Activated CD4-positive, alpha-beta T cell treated with anti-CD3 and anti-CD28 coated beads, Interleukin-10, Interleukin-2, amounts not matched to agents 100 ng/mL and 50 ng/mL, durations not matched to agents 16 hours and 8 hours (primary cell): ENCODE measurements around the gene MROH2A.
"Not testable (repeated sequence)": the region's sequence is repeated elsewhere in the genome, so short reads cannot be mapped to it uniquely, and the experiment has no call there.

Experiments
- DNase-seq: peaks from one replicate; pipeline ENCODE4 v3.0.0-alpha.2; 2020

MROH2A gene

GRCh38 chr2:233865838-233866237, 87.7 kb downstream of the MROH2A start:
- DNase-seq = peak; percentile 9

GRCh38 chr2:233866479-233866878, 88.3 kb downstream of the MROH2A start:
- no peak for DNase-seq

GRCh38 chr2:233867993-233868532, 89.9 kb downstream of the MROH2A start, which contains the start of gene MSL3B:
Gene MSL3B (minus strand): TSS chr2:233868386.
- DNase-seq = peak; percentile 68

- no peak for DNase-seq
These were observed 93.3 kb downstream of the MROH2A start for GRCh38 chr2:233871432-233871831.

- DNase-seq = not testable (repeated sequence)
These were observed 94.0 kb downstream of the MROH2A start for GRCh38 chr2:233872125-233872524.

- DNase-seq = no peak
These were observed 104.2 kb downstream of the MROH2A start for GRCh38 chr2:233882353-233882752.
